CD4-positive, alpha-beta T cell treated with Interleukin-4 for 1 hour (primary cell): ENCODE data around the gene TOP2A.

Experiments used
- DNase-seq, 2 donors: peaks; one replicate each; pipeline ENCODE4 v3.0.0-alpha.2; 2020 to 2022

TOP2A gene

DNA sequence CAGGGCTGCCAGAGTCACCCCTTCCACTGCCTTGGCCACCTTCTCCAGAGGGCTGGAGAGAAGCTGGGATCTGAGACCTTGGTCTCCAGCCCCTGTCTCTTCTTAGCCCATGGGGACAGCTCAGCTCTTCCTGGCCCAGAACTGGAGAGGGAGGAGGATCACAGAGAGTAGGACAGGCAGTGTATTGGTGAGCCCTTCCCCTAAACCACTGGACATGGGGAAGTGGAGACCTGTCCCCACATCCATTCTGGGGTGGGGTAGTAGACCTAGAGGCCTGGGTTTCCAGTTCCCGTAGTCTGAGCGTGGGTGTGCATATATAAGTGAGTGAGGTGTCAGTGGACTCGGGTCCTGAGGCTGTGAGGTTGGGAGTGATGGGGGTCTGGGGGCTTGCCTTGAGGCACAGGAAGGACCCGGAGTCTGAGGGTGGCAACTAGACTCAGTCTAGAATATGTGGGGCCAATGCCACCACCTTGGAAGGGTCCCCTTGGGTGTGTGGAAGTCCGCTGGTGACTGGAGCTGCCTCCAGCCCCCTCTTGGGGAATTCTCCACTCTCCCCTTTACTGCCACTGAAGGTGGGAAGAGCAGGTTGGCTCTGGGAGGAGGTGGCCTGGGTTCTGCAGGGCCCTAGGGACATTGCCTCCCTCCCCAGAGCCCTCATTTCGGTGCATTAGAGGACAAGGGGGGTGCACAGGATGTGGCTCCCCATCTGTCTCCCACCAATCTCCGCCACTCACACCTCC lies 73.1 kb downstream of the TOP2A start:
- peak in 1 of 2 donors; percentile 49 for DNase-seq

DNA sequence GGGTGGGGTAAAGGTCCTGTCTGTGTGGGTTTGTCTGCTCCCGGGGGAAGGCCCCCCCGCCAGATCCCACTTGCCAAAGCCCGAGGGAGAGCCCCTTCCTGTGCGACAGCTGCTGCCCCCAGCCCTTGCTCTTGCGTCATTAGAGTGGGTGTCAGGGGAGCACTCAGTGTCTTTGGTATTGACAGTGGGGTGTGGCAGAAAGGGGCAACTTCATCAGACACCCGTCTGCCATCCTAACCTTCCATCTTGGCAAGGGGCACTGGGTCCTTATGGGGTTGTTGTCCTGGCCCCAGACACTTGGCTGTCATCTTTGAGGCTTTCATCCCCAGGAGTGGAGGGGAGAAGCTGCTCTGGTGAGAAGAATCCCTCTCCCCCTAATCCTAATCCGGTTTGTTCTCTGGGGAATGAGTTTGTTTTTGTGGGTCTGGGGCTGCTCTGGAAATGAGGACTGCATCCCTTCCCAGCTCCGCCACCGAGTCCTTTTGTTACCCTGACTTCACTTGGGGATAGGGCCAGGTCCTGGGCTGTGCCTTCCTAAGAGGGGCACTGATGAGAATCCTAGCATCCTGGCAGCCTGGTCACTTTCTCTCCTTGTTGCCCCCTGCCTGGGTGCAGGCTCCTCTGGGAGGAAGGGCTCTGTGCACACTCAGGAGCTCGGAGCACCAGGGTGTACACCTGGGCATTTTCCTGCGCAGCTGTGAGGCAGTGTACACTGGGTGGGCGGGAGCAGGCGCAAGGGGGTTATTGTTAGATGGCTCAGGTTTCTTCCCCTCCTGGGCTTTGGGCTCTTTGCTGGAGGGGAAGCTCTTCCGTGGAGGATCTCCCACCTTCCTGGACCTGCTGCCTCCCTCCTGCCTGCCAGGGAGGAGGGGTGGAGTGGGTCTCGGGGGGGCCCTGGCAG lies 74.2 kb downstream of the TOP2A start:
- DNase-seq, result peak in 1 of 2 donors; percentile 73

DNA sequence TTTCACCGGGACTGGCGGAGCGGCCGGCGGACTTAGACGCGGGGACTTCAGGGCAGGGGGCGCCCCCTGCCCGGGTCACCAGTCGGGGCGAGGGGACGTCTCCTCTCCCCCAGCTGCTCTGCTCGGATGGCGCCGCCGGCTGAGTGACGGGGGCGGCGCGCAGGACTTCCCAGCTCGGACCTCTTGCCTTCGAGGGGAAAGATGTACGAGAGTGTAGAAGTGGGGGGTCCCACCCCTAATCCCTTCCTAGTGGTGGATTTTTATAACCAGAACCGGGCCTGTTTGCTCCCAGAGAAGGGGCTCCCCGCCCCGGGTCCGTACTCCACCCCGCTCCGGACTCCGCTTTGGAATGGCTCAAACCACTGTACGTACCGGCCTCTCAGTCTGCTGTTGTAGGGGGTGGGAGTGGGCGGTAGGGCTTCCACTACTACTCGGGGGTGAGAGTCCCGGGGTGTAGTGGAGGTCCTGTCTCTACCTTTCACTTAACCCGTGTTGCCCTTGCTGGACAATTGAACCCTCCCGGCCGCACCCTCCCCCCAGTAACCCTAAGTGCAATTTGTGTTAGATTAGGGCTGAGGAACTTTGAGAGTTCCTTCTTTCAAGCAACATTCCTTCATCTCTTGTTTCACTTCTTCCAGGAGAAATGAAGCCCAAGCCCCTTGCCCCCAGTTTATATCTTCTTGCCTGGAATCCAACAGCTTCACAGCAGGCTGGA lies 75.0 kb downstream of the TOP2A start:
- no peak for DNase-seq

DNA sequence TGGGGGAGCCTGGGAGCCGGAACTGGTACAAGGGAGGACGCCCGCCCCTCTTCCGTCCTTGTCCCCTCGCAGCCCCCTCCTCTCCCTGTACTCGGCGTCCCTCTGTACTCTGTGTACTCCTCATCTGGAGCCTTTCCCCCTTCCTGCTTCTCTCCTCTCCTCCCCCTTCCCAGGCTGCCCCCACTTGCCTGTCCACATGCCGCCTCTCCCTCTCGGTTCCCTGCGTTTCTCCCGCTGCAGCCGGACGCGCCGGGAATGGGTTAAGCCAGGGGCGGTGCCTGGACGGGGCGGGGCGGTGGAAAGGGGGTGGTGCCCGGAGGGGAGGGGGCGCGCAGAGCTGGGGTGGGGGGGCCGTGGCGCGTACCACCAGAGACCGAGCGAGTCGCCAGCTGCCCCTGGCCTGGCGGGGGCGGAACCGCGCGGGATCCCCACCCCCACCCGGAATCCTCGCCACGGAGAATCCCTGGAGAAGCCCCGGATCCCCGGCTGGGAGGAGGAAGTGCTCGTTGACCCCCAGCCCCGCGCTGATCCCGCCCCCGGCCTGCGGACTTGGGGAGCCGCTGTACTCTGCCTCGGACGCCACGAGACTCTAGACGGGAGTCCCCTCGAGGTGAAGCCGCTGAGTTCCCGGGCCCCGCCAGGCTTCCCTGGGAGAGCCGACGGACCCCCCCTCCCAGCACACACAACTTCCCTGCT lies 75.7 kb downstream of the TOP2A start:
- DNase-seq, result peak; percentile 45 to 63

DNA sequence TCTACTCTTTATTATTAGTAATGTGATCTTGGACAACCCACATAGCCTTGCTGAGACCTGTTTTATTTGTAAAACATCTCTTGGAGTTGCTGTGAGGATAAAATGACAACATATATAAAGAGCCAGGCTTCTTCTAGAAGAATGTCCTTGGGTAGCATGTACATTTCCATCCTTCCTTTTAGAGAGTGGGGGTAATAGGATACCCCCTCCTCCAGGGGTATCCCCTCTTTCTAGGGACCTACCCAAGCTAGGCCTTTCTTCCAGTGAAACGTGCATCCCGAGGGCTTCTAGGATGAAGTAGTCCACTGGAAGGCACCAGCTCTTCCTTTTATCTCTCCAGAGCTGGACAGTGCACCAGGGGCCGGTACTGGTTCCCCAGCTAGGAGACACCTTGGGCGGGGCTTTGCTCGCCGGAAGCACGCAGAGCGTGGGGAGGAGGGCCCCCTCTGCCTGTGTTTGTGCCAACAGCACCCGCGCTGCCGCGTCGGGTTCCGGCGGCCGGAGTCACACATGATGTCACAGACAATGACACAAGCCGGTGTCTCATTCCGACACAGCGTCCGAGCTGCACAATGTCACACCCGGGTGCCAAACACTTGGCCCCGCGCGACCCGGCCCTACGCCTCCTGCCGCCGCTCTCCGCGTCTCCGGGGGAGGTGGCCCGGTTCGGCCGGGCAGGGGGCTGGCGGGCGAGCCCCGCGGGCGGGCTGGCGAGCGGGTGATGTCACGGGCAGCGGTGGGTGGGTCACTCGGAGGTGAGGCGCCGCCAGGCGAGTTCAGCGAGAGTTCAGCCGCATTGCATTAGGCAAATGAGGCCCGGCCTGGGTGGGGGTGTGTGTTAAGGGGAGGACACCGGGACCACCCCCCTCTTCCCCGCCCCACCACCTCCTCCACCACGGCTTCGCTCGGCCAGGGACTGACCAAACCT lies 76.6 kb downstream of the TOP2A start:
- DNase-seq, result peak; percentile 93 to 96

DNA sequence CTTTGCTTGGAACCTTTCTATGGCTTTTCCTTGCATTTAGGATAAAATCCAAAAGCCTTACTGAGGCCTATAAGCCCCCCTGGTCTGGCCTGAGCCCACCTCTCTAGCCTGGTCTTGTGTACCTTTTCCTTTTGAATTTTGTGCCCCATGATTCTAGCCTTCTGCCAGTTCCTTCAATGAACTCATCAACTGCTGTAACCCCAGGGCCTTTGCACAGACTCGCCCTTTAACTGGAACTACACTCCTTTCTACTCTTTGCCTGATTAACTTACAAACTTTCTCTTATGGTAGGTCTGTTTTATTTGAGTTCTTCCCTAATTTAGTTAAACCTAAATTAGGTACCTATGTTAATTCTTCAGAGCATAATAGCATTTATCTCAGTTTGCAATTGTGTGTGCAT lies 77.4 kb downstream of the TOP2A start:
- DNase-seq, result no peak

DNA sequence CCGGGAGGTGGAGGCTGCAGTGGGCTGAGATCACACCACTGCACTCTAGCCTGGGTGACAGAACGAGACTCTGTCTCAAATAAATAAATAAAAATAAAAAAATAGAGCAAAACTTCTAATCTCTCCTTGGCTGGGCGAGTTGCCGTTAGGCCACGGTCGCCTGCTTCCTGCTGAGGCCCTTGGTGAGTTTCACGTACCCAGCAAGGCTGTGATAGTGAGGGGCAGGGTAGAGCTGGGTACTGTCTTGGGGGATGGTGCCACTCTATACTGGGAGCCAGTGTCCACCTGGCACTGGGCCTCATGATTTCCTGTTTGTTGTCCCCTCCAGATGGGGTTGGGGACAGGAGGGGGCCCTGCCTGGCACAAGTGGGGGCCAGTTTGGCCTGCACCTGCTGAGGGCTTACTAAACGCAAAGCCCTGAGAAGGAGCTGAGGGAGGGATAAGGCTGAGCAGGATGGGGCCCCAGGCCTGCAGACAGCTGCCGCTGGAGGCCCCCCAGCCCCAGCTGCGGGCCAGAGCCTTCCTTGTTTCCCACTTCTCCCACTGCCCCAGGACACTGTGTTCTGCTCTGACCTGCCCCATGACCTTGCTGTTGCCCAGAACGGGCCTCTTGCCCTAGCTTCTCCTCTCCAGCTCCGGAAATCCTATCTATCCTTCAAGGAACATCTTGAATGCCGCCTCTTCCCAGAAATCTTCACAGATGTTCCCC lies 78.6 kb downstream of the TOP2A start:
- no peak for DNase-seq
